ENCODE measurements around the gene IKZF1. TPM values are rescaled to one million over a fixed set of nuclear protein-coding genes. Genes with fewer than 3 reads are reported as not detected.

IKZF1 gene
- total RNA-seq, 1 donor from 2014 or later = 2.0 TPM

DNA sequence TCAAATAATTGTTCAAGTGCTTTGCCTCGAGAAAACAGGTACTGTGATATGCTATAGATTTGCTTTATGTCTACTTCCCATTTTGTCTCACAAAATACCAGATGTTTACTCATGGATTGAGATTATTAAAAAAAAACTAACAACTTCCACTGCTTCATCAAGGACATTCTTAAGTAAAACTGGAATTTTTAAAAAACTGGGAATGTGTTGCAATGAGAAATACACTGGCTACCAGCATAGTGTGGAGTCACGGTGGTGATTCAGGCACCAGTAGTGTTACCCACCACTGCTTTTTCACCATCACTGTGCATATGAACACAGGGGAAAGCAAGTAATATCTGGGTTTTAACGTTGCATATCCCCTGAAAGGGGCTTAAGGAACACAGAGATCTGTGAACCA, 124.4 kb downstream of the IKZF1 start:
- Mint-ChIP-seq H3K27me3 (no peaks in the 10 kb centered on the region), H3K9me3 (no peaks in the 10 kb centered on the region), H3K36me3 (no peaks in the 10 kb centered on the region), H3K4me3 (no peak overlapping the region), H3K27ac (no peak overlapping the region), H3K4me1 (ENCODE audit: unreplicated experiment) (no peaks in the 10 kb centered on the region)
- no peak for TF ChIP-seq CTCF (conservative IDR thresholded peaks at IDR 0.05)
- no peak for DNase-seq (ENCODE audit: extremely low spot score, unreplicated experiment)

- H3K4me3 Mint-ChIP-seq = no peak overlapping the region
- no peak for TF ChIP-seq CTCF (conservative IDR thresholded peaks at IDR 0.05)
Measured at GRCh38 chr7:50431316-50431715, 126.8 kb downstream of the IKZF1 start.

DNA sequence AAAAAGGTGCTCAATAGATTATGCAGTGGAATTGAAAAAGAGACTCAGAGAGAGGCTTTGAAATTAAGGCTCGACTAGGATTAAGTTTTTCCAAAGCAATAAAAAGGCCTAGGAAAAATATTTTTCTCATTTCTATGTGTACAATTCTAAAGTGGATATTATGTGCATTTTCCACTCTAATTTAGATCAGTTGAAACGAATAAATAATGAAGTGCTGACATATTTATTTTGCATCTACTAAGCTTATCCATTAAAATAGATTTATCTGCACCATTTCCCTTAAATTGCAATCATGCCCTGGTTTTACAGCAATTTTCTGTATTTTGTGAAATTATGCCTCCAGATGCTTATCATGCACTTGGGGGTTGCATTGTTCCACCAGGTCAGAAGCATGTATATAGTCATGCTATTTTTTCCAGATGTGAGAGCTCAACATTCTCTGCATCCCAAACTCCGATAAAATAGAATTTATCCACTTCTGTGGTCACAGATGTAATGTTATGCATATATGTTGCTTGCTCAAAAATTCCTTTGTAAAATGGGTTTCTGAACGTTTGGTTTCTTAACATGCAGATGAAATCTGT, 127.3 kb downstream of the IKZF1 start:
- H3K4me1 Mint-ChIP-seq (ENCODE audit: unreplicated experiment) = no peaks in the 10 kb centered on the region
- no peaks in the 10 kb centered on the region for H3K27me3 Mint-ChIP-seq
- no peak for DNase-seq (ENCODE audit: extremely low spot score, unreplicated experiment)
- no peak for TF ChIP-seq CTCF (conservative IDR thresholded peaks at IDR 0.05)
- H3K4me3 Mint-ChIP-seq = no peak overlapping the region
- no peak overlapping the region for H3K27ac Mint-ChIP-seq
- no peaks in the 10 kb centered on the region for H3K36me3 Mint-ChIP-seq
- H3K9me3 Mint-ChIP-seq = no peaks in the 10 kb centered on the region

More at GRCh38 chr7:50431316-50431715, 126.8 kb downstream of the IKZF1 start:
- H3K36me3 Mint-ChIP-seq = no peaks in the 10 kb centered on the region
- no peak overlapping the region for H3K27ac Mint-ChIP-seq
- no peak for DNase-seq (ENCODE audit: extremely low spot score, unreplicated experiment)
- H3K27me3 Mint-ChIP-seq = no peaks in the 10 kb centered on the region
- no peaks in the 10 kb centered on the region for H3K4me1 Mint-ChIP-seq (ENCODE audit: unreplicated experiment)
- no peaks in the 10 kb centered on the region for H3K9me3 Mint-ChIP-seq

DNA sequence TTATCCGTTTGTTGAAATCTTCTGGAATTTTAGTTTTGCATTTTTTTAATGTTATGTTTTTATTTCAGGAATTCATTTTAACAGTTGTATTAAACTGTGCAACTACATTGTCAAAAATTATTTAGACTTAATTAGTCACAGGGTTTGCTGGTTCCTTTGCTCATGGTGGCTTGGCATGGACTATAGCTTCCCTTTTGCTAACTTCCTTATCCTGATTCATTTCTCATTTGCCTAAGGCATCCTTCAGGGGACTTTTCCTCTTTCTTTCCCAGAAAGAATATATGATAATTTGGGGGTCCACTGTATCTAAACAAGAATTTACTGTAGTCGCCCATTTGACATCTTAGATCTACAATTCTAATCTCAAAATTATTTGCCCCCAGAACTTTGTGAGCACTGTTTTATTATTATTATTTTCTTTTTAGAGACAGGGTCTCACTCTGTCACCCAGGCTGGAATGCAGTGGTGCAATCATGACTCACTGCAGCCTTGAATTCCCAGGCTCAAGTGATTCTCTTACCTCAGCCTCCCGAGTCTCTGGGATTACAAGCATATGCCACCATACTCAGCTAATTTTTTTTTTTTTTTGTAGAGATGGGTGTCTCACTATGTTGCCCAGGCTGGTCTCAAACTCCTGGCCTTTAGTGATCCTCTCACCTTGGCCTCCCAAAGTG, 131.8 kb downstream of the IKZF1 start:
- no peak overlapping the region for H3K4me3 Mint-ChIP-seq
- H3K27ac Mint-ChIP-seq = no peak overlapping the region
- peaks cover 6% of the 10 kb centered on the region for H3K36me3 Mint-ChIP-seq
- DNase-seq (ENCODE audit: extremely low spot score, unreplicated experiment) = no peak
- no peaks in the 10 kb centered on the region for H3K4me1 Mint-ChIP-seq (ENCODE audit: unreplicated experiment)
- H3K27me3 Mint-ChIP-seq = no peaks in the 10 kb centered on the region
- no peak for TF ChIP-seq CTCF (conservative IDR thresholded peaks at IDR 0.05)
- H3K9me3 Mint-ChIP-seq = no peaks in the 10 kb centered on the region

- Mint-ChIP-seq H3K36me3 (peaks cover 19% of the 10 kb centered on the region), H3K4me3 (no peak overlapping the region), H3K27me3 (no peaks in the 10 kb centered on the region), H3K9me3 (no peaks in the 10 kb centered on the region), H3K4me1 (ENCODE audit: unreplicated experiment) (peaks cover 9% of the 10 kb centered on the region), H3K27ac (no peak overlapping the region)
- no peak for DNase-seq (ENCODE audit: extremely low spot score, unreplicated experiment)
- TF ChIP-seq CTCF (conservative IDR thresholded peaks at IDR 0.05) = no peak
Measured at GRCh38 chr7:50446542-50446960, 142.0 kb downstream of the IKZF1 start.

All from type B pancreatic cell (in vitro differentiated cells).